Calu3 (cell line): ENCODE measurements around the gene ABHD17A. TPM values are rescaled to one million over a fixed set of nuclear protein-coding genes. Genes with fewer than 3 reads are reported as not detected.

Source experiments
- BruUV-seq: library from RNA; stranded (reverse); fragments of 400-500 nt; replicated peaks from 2 replicates; lab custom pipeline; 2021; lab: Mats Ljungman, UMichigan
- CTCF ChIA-PET: fragments of 300-600 bp; sonication (Branson Sonifier 250); formaldehyde crosslinking; loops from one replicate; lab custom pipeline; 2022; ENCODE audit warnings: antibody characterized with exemption; lab: Charles Lee
- DNase-seq: peaks from one replicate; pipeline ENCODE4 v3.0.0; 2022
- H3K27ac Mint-ChIP-seq: one replicate; pipeline ENCODE4 v1.8.0; 2022; ENCODE audit warnings: mixed read lengths; ENCODE audit not compliant: unreplicated experiment
- H3K27me3 Mint-ChIP-seq: one replicate; pipeline ENCODE4 v1.8.0; 2022; ENCODE audit warnings: mixed read lengths; ENCODE audit not compliant: unreplicated experiment
- H3K36me3 Mint-ChIP-seq: one replicate; pipeline ENCODE4 v1.8.0; 2022; ENCODE audit warnings: mild to moderate bottlenecking, moderate library complexity, mixed read lengths; ENCODE audit not compliant: insufficient read depth, unreplicated experiment
- H3K4me1 Mint-ChIP-seq: one replicate; pipeline ENCODE4 v1.8.0; 2022; ENCODE audit warnings: mild to moderate bottlenecking, low read depth, mixed read lengths; ENCODE audit not compliant: unreplicated experiment
- H3K4me3 Mint-ChIP-seq: one replicate; pipeline ENCODE4 v1.8.0; 2022; ENCODE audit warnings: mild to moderate bottlenecking, low read depth, moderate library complexity, mixed read lengths; ENCODE audit not compliant: unreplicated experiment
- H3K9me3 Mint-ChIP-seq: one replicate; pipeline ENCODE4 v1.8.0; 2022; ENCODE audit warnings: low read depth, mixed read lengths; ENCODE audit not compliant: unreplicated experiment
- CTCF ChIP-seq: fragments of 200-600 bp; IDR thresholded peaks from one replicate; pipeline ENCODE4 v1.8.0; 2022; ENCODE audit warnings: antibody characterized with exemption; ENCODE audit not compliant: unreplicated experiment
- intact Hi-C: fragments of 100-400 bp; cut with micrococcal nuclease; formaldehyde crosslinking; loops from one replicate; pipeline ENCODE4 v1.10.0; 2022; ENCODE audit not compliant: unreplicated experiment
- total RNA-seq: library from RNA; stranded (reverse); gene quantifications from 2 replicates; pipeline ENCODE4 v1.2.3, GENCODE V29; 2022

Gene ABHD17A
- total RNA-seq, 1 experiment from 2014 or later, result 35.2 TPM

- CTCF ChIA-PET, result interaction anchor here (0.6 to 1.3 kb wide), 4 partner anchors 10 to 33 kb away, joined by 3 to 4 read pairs (median 4); no protein-coding TSS in a partner anchor
Measured at GRCh38 chr19:1907563-1908363, 22.5 kb upstream of the ABHD17A start.

GRCh38 chr19:1906985-1907562 lies 21.8 kb upstream of the ABHD17A start:
- H3K4me3 Mint-ChIP-seq, result peak overlapping the region; percentile 58
- H3K4me1 Mint-ChIP-seq, result peaks cover 9% of the 10 kb centered on the region
- H3K27me3 Mint-ChIP-seq, result no peaks in the 10 kb centered on the region
- H3K27ac Mint-ChIP-seq, result no peak overlapping the region
- H3K9me3 Mint-ChIP-seq, result no peaks in the 10 kb centered on the region
- H3K36me3 Mint-ChIP-seq, result peaks cover 39% of the 10 kb centered on the region
- TF ChIP-seq CTCF, result no peak
- DNase-seq, result no peak
- intact Hi-C loops, result no loop called here
- BruUV-seq, result no TSS peak
- CTCF ChIA-PET, result interaction anchor here (0.6 to 1.3 kb wide), 3 partner anchors 10 to 22 kb away, joined by 3 to 4 read pairs (median 4); no protein-coding TSS in a partner anchor

More at GRCh38 chr19:1907563-1908363, 22.5 kb upstream of the ABHD17A start:
- peak overlapping the region; percentile 58 for H3K4me3 Mint-ChIP-seq
- H3K27me3 Mint-ChIP-seq, result no peaks in the 10 kb centered on the region
- TF ChIP-seq CTCF, result no peak
- peaks cover 39% of the 10 kb centered on the region for H3K36me3 Mint-ChIP-seq
- DNase-seq, result peak; percentile 63
- no TSS peak for BruUV-seq
- no peaks in the 10 kb centered on the region for H3K9me3 Mint-ChIP-seq
- no peak overlapping the region for H3K27ac Mint-ChIP-seq
- peaks cover 9% of the 10 kb centered on the region for H3K4me1 Mint-ChIP-seq
- intact Hi-C loops, result no loop called here

GRCh38 chr19:1905863-1906375 lies 20.6 kb upstream of the ABHD17A start:
- Mint-ChIP-seq H3K27me3 (no peaks in the 10 kb centered on the region), H3K9me3 (no peaks in the 10 kb centered on the region), H3K36me3 (peaks cover 39% of the 10 kb centered on the region), H3K4me3 (peak overlapping the region; percentile 74), H3K27ac (peak overlapping the region; percentile 86), H3K4me1 (peaks cover 9% of the 10 kb centered on the region)
- CTCF ChIA-PET, result interaction anchor here (0.6 kb wide), 1 partner anchor 301 kb away, joined by 4 read pairs; the partner anchor contains the start of gene UQCR11
- intact Hi-C loops, result no loop called here
- DNase-seq, result no peak
- TF ChIP-seq CTCF, result no peak
- BruUV-seq, result TSS peak; percentile 73

- TF ChIP-seq CTCF, result no peak
- DNase-seq, result peak; percentile 97
- no peaks in the 10 kb centered on the region for H3K27me3 Mint-ChIP-seq
- intact Hi-C loops, result no loop called here
- peaks cover 39% of the 10 kb centered on the region for H3K36me3 Mint-ChIP-seq
- CTCF ChIA-PET, result interaction anchor here (0.6 kb wide), 1 partner anchor 300 kb away, joined by 4 read pairs; the partner anchor contains the start of gene UQCR11
- H3K27ac Mint-ChIP-seq, result peak within 1 kb of the TSS; percentile 86
- H3K4me1 Mint-ChIP-seq, result peaks cover 9% of the 10 kb centered on the region
- no TSS peak for BruUV-seq
- peak within 1 kb of the TSS; percentile 74 for H3K4me3 Mint-ChIP-seq
- no peaks in the 10 kb centered on the region for H3K9me3 Mint-ChIP-seq
Measured at GRCh38 chr19:1905110-1905862, 20.0 kb upstream of the ABHD17A start, which contains the start of the genes ADAT3 and SCAMP4. Gene ADAT3, plus strand, starts transcription at chr19:1905399. Its CDS starts 6,649 bp downstream, at chr19:1912048. Gene SCAMP4, plus strand, starts transcription at chr19:1905399. Its CDS starts 9,621 bp downstream, at chr19:1915020.
